GM21526 (cell line): ENCODE results near the gene CEP170B.
"Not testable (repeated sequence)": the region's sequence is repeated elsewhere in the genome, so short reads cannot be mapped to it uniquely, and the experiment has no call there.

Experiments
- ATAC-seq: cut with Tn5 transposase; IDR thresholded peaks from one replicate; pipeline ENCODE4 v1.9.1; 2021; ENCODE audit warnings: moderate library complexity; ENCODE audit not compliant: unreplicated experiment, low FRiP score

CEP170B gene

GRCh38 chr14:104843442-104844305 is 21.4 kb upstream of the CEP170B start:
- ATAC-seq: no peak

- no peak for ATAC-seq
Measured at GRCh38 chr14:104844306-104845032, 20.6 kb upstream of the CEP170B start.

- ATAC-seq: no peak
Measured at GRCh38 chr14:104845033-104845666, 19.9 kb upstream of the CEP170B start.

DNA sequence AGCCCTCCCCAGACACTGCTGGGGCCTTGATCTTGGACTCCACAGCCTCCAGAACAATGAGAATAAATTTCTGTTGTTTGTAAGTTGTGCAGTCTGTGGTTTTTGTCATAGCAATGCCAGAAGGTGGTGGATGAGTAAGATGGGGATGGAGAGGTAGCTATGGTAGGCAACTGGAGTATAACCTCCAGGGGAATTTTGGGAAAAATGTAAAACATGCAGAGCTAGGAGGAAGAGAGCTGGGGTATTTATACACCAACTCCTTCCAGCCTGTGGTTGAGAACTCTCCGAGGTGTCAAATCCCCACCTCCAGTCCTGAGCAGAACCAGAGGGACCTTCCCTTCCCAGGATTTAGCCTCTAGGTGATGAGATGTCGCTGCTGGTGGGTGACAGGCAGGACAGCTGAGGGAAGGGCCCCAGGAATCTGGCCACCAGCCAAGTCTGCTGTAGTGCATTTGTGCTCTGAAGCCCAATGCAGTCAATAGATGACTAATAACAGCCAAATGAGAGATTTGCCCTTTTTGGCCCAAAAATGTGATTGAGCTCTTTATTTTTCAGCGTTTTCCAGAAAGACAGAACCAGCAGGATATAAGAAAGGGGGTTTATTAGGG is 19.1 kb upstream of the CEP170B start:
- ATAC-seq: no peak

- ATAC-seq: no peak
Measured at GRCh38 chr14:104852280-104852663, 12.8 kb upstream of the CEP170B start.

- ATAC-seq: no peak
Measured at GRCh38 chr14:104855532-104856090, 9.5 kb upstream of the CEP170B start.

DNA sequence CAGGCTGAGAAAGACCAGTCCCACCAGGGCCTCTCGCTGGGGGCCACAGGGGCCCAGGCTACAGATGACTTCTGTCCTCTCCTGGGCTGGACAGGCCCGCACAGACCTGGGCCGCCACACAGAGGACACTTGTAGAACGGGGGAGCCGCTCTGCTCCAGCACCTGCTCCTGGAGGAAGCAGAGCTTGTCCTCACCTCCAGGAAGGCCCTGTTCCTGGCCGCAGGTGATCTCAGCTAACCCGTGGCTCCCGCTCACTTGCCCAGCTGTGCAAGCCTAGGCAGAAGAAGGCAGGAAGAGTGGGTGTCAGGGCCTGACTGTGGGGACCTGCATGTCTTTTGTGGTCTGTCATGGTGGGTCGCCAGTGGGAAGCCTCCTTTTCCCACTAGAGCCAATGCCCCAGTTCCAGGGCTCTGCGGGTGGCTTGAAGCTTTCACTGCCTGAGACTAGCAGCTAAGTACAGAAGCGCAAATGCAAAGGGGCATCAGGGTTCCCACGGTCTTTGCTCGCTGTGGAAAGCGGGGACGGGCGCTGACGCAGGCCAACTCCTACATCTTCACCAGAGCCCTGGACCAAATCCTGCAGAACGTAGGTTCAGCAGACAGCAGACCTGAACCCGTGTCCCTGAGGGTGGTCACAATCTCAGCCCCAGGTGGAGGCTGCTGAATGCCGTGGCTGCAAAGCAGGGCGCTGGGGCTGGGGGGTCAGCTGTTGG is 8.8 kb upstream of the CEP170B start:
- no peak for ATAC-seq

DNA sequence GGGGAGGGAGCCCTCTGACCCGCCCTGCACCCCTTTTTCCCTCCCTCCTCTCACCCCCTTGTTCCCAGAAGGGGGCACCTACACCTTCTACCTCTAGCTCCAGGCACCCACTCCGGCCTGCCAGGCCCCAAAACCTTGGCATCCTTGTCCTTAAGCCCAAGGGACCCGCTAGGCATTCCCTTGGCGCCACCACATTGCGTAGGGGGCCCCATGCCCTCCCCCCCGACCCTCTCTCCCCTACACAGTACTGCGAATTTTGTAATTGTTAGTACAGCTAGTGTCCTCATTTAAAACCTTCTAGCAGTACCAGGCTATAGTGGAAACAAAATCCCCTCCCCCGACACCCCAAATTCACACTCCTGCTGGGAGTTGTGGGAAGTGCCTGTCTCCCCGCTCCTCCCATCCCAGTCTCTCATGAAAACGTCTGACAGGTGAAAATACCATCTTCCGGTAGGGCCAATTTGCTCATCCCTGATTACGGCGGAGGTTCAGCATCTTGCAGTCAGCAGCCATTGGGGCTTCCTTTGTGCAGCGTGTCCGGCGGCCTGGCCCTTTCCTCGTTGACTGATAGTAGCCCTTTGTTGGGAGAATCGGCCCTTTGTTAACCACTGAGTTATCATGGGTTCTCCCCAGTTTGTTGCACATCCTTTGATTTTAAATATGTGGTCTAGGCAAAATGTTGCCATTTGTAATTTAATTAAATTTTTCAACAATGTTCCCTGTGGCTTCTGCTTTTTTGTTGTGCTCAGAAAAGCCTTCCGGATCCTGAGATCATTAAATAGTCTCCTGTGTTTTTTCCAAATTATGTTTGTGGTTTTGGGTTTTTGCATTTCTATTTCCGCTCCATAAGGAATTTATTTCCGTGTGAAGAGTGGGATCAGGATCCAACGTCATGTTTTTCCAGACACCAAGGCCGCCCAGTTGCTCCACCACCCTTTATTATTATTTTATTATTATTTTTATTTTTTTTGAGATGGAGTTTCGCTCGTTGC is 7.9 kb upstream of the CEP170B start:
- no peak for ATAC-seq

DNA sequence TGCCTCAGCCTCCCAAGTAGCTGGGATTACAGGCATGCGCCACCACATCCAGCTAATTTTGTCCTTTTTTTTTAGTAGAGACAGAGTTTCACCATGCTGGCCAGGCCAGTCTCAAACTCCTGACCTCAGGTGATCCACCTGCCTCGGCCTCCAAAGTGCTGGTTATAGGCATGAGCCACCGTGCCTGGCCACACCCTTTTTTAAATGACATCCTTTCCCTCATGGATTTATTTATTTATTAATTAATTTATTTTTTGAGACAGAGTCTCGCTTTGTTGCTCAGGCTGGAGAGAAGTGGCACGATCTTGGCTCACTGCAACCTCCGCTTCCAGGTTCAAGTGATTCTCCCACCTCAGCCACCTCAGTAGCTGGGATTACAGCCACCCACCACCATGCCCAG is 7.1 kb upstream of the CEP170B start:
- ATAC-seq: not testable (repeated sequence)

- no peak for ATAC-seq
Measured at GRCh38 chr14:104858811-104859426, 6.1 kb upstream of the CEP170B start.

GRCh38 chr14:104859900-104860299 is 5.2 kb upstream of the CEP170B start:
- ATAC-seq: no peak

GRCh38 chr14:104860414-104860813 is 4.7 kb upstream of the CEP170B start:
- ATAC-seq: no peak

DNA sequence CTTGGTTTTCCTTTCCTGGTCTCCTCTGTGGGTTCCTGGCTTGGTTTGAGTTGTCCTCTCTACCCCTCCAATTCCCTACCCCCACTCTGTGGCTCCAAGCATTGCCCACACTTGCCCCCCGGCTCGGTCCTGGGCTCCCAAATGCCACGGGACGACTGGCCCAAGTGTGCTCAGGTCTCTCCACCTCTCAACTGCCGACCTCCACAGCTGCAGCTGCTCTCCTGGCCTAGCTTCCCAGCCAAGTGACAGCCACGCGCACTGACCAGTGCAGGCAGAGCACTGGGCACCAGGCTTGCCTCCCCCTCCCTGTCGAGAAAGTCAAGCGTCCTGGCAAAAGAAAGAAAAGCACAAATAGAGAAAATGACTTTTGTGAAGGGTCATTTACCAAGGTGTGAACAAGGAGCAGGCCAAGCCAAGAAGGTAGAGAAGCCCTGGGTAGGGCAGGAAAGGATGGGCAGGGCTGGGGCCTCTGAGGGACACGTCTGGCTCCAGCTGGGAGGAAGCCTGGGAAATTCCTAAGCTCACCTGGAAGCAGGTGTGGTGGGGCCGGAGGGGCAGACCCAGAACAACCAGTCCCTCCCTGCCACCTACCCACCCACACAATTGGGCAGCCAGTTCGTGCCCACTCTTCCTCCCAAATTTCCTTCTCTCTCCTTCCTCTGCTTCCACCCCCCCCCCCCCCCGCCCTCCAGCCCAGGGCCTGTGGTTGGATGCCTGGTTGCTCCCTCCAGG is 1.8 kb upstream of the CEP170B start:
- no peak for ATAC-seq

- ATAC-seq: no peak
Measured at GRCh38 chr14:104863923-104864266, 1.2 kb upstream of the CEP170B start.

- no peak for ATAC-seq
Measured at GRCh38 chr14:104864267-104865080, 594 bp upstream of the CEP170B start.

DNA sequence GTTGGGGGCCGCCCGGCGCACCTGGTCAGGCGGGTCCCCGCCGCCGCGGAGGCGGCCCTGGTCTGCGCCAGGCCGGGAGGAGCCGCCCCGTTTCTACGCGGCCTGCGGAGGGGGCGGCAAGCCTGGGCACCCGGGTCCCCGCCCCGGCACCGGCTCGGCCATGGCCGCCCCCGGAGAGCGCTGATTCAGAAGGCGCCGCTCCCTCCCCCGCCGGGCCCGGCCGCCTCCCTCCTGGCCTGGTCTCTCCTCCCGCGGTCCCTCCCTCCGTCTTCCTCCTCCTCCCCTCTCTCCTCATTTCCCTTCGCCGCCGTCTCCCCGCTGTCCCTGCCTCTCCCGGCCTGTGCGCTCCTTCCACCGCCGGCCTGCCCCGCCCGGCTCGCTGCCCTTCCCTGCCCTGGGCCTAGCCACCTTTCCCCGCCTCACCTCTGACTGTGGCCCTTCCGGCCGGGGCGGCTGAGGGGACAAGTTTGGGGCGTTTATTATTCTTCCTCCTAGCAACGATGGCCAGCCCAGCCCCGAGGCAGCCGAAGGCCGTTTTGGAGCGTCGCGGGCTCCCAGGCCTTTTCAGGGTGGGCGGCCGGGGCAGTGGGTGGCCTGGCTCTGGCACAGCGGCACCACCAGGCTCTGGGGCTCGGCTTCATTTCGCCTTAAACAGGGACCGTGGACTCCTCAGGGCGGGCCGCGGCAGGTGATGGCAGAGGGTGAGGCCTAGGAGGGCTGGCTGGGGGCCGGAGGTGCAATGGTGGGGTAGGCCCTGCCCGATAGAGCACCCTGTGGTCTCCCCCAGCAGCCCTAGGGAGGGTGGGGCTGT is 768 bp downstream of the CEP170B start:
- no peak for ATAC-seq
